H9 (cell line): ENCODE measurements around the gene CACNA1G. TPM values are rescaled to one million over a fixed set of nuclear protein-coding genes. Genes with fewer than 3 reads are reported as not detected.
A peak's percentile ranks its signal among the peaks of the same experiment; 100 is the strongest.

Experiments used
- DNase-seq: peaks from one replicate; pipeline ENCODE4 v3.0.0-alpha.2; 2017
- H2AFZ ChIP-seq: one replicate; pipeline ENCODE4 v1.6.1; 2013; ENCODE audit warnings: mild to moderate bottlenecking, low read length, control low read depth, moderate library complexity
- H2AK5ac ChIP-seq: 2 replicates; pipeline ENCODE4 v1.6.1; 2013; ENCODE audit warnings: low read length, control low read depth, mixed read lengths; ENCODE audit not compliant: insufficient read length
- H2BK120ac ChIP-seq: one replicate; pipeline ENCODE4 v1.6.1; 2013; ENCODE audit warnings: low read depth, mild to moderate bottlenecking, low read length, control low read depth, inconsistent platforms; ENCODE audit not compliant: poor library complexity, severe bottlenecking
- H2BK12ac ChIP-seq: 2 replicates; pipeline ENCODE4 v1.6.1; 2013; ENCODE audit warnings: low read length, control low read depth, mixed read lengths, low read depth; ENCODE audit not compliant: insufficient read length
- H2BK15ac ChIP-seq: 2 replicates; pipeline ENCODE4 v1.6.1; 2013; ENCODE audit warnings: low read depth, low read length, control low read depth
- H2BK20ac ChIP-seq: one replicate; pipeline ENCODE4 v1.6.1; 2013; ENCODE audit warnings: low read depth, mild to moderate bottlenecking, low read length, control low read depth, inconsistent platforms; ENCODE audit not compliant: poor library complexity, severe bottlenecking
- H2BK5ac ChIP-seq: 2 replicates; pipeline ENCODE4 v1.6.1; 2013; ENCODE audit warnings: low read length, control low read depth, mixed read lengths; ENCODE audit not compliant: insufficient read length
- H3K14ac ChIP-seq: 2 replicates; pipeline ENCODE4 v1.6.1; 2013; ENCODE audit warnings: low read length, control low read depth; ENCODE audit not compliant: insufficient read depth
- H3K18ac ChIP-seq: 2 replicates; pipeline ENCODE4 v1.6.1; 2013; ENCODE audit warnings: low read depth, mild to moderate bottlenecking, mixed read lengths, low read length, control low read depth; ENCODE audit not compliant: insufficient read length
- H3K23ac ChIP-seq: 2 replicates; pipeline ENCODE4 v1.6.1; 2013; ENCODE audit warnings: low read length, control low read depth, mixed read lengths, low read depth; ENCODE audit not compliant: insufficient read length
- H3K23me2 ChIP-seq: 2 replicates; pipeline ENCODE4 v1.6.1; 2013; ENCODE audit warnings: low read depth, mild to moderate bottlenecking, mixed read lengths, low read length, control low read depth; ENCODE audit not compliant: insufficient read length, poor library complexity, severe bottlenecking
- H3K27ac ChIP-seq: 2 replicates; pipeline ENCODE4 v1.5.1; 2013; ENCODE audit warnings: low read length, control low read depth, mixed read lengths, low read depth; ENCODE audit not compliant: insufficient read length
- H3K27me3 ChIP-seq: 2 replicates; pipeline ENCODE4 v1.6.1; 2013; ENCODE audit warnings: low read length, control low read depth, inconsistent platforms; ENCODE audit not compliant: insufficient read depth
- H3K4ac ChIP-seq: 2 replicates; pipeline ENCODE4 v1.6.1; 2013; ENCODE audit warnings: low read depth, mild to moderate bottlenecking, control low read depth, inconsistent platforms, low read length, moderate library complexity
- H3K4me1 ChIP-seq: 2 replicates; pipeline ENCODE4 v1.6.1; 2013; ENCODE audit warnings: low read length, control low read depth, inconsistent platforms; ENCODE audit not compliant: insufficient read depth
- H3K4me2 ChIP-seq: 2 replicates; pipeline ENCODE4 v1.6.1; 2013; ENCODE audit warnings: low read length, control low read depth, mixed read lengths; ENCODE audit not compliant: insufficient read length, insufficient read depth
- H3K56ac ChIP-seq: 2 replicates; pipeline ENCODE4 v1.6.1; 2013; ENCODE audit warnings: low read depth, mild to moderate bottlenecking, mixed read lengths, low read length, control low read depth; ENCODE audit not compliant: insufficient read length
- H3K79me1 ChIP-seq: 2 replicates; pipeline ENCODE4 v1.6.1; 2013; ENCODE audit warnings: low read depth, mild to moderate bottlenecking, moderate library complexity, low read length, control low read depth, inconsistent platforms; ENCODE audit not compliant: insufficient read depth, poor library complexity, severe bottlenecking
- H3K79me2 ChIP-seq: 2 replicates; pipeline ENCODE4 v1.6.1; 2013; ENCODE audit warnings: low read length, control low read depth, inconsistent platforms; ENCODE audit not compliant: insufficient read depth
- H3K9ac ChIP-seq: 2 replicates; pipeline ENCODE4 v1.6.1; 2013; ENCODE audit warnings: low read length, control low read depth, mixed read lengths; ENCODE audit not compliant: insufficient read length; ENCODE audit errors: extremely low read depth
- H3K9me3 ChIP-seq: one replicate; pipeline ENCODE4 v1.6.1; 2013; ENCODE audit warnings: low read depth, low read length, inconsistent platforms; ENCODE audit not compliant: control insufficient read depth
- H3T11ph ChIP-seq: one replicate; pipeline ENCODE4 v1.6.1; 2013; ENCODE audit warnings: mild to moderate bottlenecking, low read length, control low read depth, inconsistent platforms
- H4K20me1 ChIP-seq: one replicate; pipeline ENCODE4 v1.6.1; 2013; ENCODE audit not compliant: control insufficient read depth, insufficient read length, insufficient read depth
- H4K5ac ChIP-seq: 2 replicates; pipeline ENCODE4 v1.6.1; 2013; ENCODE audit warnings: low read depth, mild to moderate bottlenecking, mixed read lengths, low read length, control low read depth; ENCODE audit not compliant: insufficient read length
- H4K8ac ChIP-seq: replicated peaks from 2 replicates; pipeline ENCODE4 v1.6.1; 2013; ENCODE audit warnings: low read length, control low read depth, mixed read lengths, low read depth; ENCODE audit not compliant: insufficient read length
- H4K91ac ChIP-seq: 2 replicates; pipeline ENCODE4 v1.6.1; 2013; ENCODE audit warnings: low read depth, mild to moderate bottlenecking, moderate library complexity, mixed read lengths, low read length, control low read depth; ENCODE audit not compliant: insufficient read length
- H3K27ac Mint-ChIP-seq, 3 experiments: 2 replicates in 2 of 3; 3 replicates in 1 of 3; pipeline ENCODE4 v1.8.0; 2020 to 2021; ENCODE audit warnings: mixed read lengths in 3 of 3, mild to moderate bottlenecking in 1 of 3, moderate library complexity in 1 of 3
- H3K27me3 Mint-ChIP-seq: 2 replicates; pipeline ENCODE4 v1.8.0; 2021; ENCODE audit warnings: low read depth, mild to moderate bottlenecking, moderate library complexity, mixed read lengths
- H3K36me3 Mint-ChIP-seq, 3 experiments: 2 replicates in 2 of 3; 3 replicates in 1 of 3; pipeline ENCODE4 v1.8.0; 2020 to 2021; ENCODE audit warnings: low read depth in 3 of 3, mixed read lengths in 3 of 3; ENCODE audit not compliant: insufficient read depth in 1 of 3
- H3K4me1 Mint-ChIP-seq, 2 experiments: 2 replicates each; pipeline ENCODE4 v1.8.0; 2020; ENCODE audit warnings: mixed read lengths in 2 of 2
- H3K4me3 Mint-ChIP-seq, 2 experiments: 2 replicates in 1 of 2; 3 replicates in 1 of 2; pipeline ENCODE4 v1.8.0; 2020 to 2021; ENCODE audit warnings: mild to moderate bottlenecking in 2 of 2, mixed read lengths in 2 of 2, moderate library complexity in 1 of 2
- H3K9me3 Mint-ChIP-seq, 2 experiments: 2 replicates in 1 of 2; 3 replicates in 1 of 2; pipeline ENCODE4 v1.8.0; 2020; ENCODE audit warnings: mild to moderate bottlenecking in 2 of 2, mixed read lengths in 2 of 2, moderate library complexity in 1 of 2
- CTCF ChIP-seq: fragments of 200-600 bp; sonication (generic); conservative IDR thresholded peaks from 3 replicates; pipeline ENCODE4 v1.8.0; 2021; ENCODE audit warnings: antibody characterized with exemption, mild to moderate bottlenecking
- WGBS: extraction: QIAGEN DNeasy Blood & Tissue Kit; methylation state at CpG from one replicate; pipeline ENCODE4 v1.1.7; 2013; ENCODE audit warnings: missing lambda C conversion rate, low lambda C conversion rate, mixed read lengths; ENCODE audit not compliant: insufficient read length; ENCODE audit errors: extremely low coverage; 5-methylcytosine and 5-hydroxymethylcytosine counted together
- total RNA-seq: library from RNA; stranded (reverse); gene quantifications from 2 replicates; pipeline ENCODE4 v1.2.1, GENCODE V29; 2021

CACNA1G gene
- total RNA-seq, 1 experiment from 2014 or later, result 1.5 TPM

GRCh38 chr17:50607522-50608175 is 47.1 kb downstream of the CACNA1G start:
- H3K36me3 Mint-ChIP-seq, result peaks cover 0 to 2% (median 0%) of the 10 kb centered on the region in 3 experiments; a peak in 1 of 7 replicates

More at GRCh38 chr17:50607522-50608175, 47.1 kb downstream of the CACNA1G start:
- H2BK120ac ChIP-seq, result no peak overlapping the region
- H3K23ac ChIP-seq, result no peak overlapping the region
- H4K5ac ChIP-seq, result no peak overlapping the region
- no peak overlapping the region for H2BK5ac ChIP-seq
- no peaks in the 10 kb centered on the region for H3K4me1 ChIP-seq
- peaks cover 4% of the 10 kb centered on the region; the same call in 1 of the 2 replicates for H3K27me3 Mint-ChIP-seq
- H3K23me2 ChIP-seq, result no peaks in the 10 kb centered on the region
- no peak overlapping the region for H3K4me2 ChIP-seq
- H4K91ac ChIP-seq, result no peak overlapping the region
- no peak overlapping the region for H2BK15ac ChIP-seq
- no peaks in the 10 kb centered on the region for H4K20me1 ChIP-seq
- no peak for TF ChIP-seq CTCF
- no CpG with 5 or more reads among the region's 19 CpGs for WGBS
- H3T11ph ChIP-seq, result no peak overlapping the region
- no peak overlapping the region for H3K18ac ChIP-seq
- DNase-seq, result no peak
- H3K27me3 ChIP-seq, result no peaks in the 10 kb centered on the region
- H3K79me2 ChIP-seq, result no peaks in the 10 kb centered on the region
- H3K27ac ChIP-seq, result no peak overlapping the region
- no peak overlapping the region for H3K56ac ChIP-seq
- no peaks in the 10 kb centered on the region for H3K9me3 Mint-ChIP-seq
- no peak overlapping the region for H2AK5ac ChIP-seq
- peaks cover 12 to 50% of the 10 kb centered on the region in 2 experiments for H3K4me1 Mint-ChIP-seq
- no peak overlapping the region for H2BK20ac ChIP-seq
- H3K79me1 ChIP-seq, result no peaks in the 10 kb centered on the region
- peak overlapping the region in 2 of 3 experiments; percentile 9 to 57; a peak in 2 of 7 replicates for H3K27ac Mint-ChIP-seq
- H4K8ac ChIP-seq, result no peak overlapping the region
- no peak overlapping the region for H3K9ac ChIP-seq
- H3K14ac ChIP-seq, result no peak overlapping the region; the same call in 1 of the 2 replicates
- H2AFZ ChIP-seq, result no peak overlapping the region
- no peak overlapping the region for H3K4me3 Mint-ChIP-seq
- no peaks in the 10 kb centered on the region for H3K9me3 ChIP-seq
- H2BK12ac ChIP-seq, result no peak overlapping the region
- H3K4ac ChIP-seq, result no peak overlapping the region
